22Rv1 (cell line): ENCODE measurements around the gene SH2D3C.

Experiments used
- CTCF ChIP-seq: fragments of 450-650 bp; IDR thresholded peaks from 2 replicates; pipeline ENCODE4 v1.5.1; 2017; ENCODE audit warnings: mild to moderate bottlenecking
- ZFX ChIP-seq: fragments of 450-650 bp; IDR thresholded peaks from 2 replicates; pipeline ENCODE4 v1.6.1; 2017; ENCODE audit warnings: antibody characterized with exemption, borderline replicate concordance

DNA sequence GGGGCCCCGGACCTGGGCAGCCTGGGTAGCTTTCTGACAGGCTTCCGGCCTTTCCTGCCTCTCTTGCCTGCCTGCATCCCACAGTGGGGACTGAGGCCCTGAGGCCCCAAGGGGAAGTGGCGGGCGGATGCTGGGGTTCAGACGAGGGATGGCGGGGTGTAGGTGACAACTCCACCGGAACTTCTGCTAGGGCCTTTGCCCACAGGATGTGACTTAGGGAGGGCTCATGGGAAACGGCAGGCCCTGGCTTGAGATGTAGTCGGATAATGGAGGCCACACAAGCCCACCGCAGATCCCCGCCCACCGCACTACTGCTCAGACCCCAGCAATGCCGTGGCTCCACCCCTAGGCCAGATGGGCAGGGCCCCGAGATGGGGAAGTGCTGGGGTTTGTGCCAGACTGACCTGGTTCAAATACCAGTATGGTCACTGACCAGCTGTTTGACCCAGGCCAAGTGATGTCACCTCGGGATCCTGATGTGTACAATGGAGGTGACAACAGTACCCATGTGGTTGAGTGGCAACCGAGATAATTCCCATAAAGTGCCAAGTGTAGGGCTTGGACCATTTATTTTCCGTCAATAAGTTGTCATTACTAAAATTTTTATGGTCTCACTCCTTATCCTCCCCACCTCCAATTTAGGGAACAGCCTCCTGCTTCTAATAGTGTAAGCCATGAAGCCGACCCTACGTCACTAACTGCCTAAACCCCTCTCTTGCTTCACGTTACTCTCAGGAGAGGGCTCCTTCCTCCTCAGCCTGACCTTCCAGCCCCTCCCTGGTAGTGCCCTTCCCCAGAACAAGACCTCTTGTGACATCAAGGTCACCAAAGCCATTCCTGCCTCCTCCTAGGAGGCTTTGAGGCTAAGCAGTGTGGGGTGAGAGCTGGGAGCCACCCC is 4.9 kb upstream of the SH2D3C start:
- TF ChIP-seq CTCF (no peak), ZFX (no peak)
